SH-SY5Y (cell line): ENCODE data around the gene POLD4.

ENCODE experiments used
- GATA2 ChIP-seq: IDR thresholded peaks from 2 replicates; pipeline ENCODE4 v1.6.1; 2011; ENCODE audit warnings: mild to moderate bottlenecking, low read depth, low read length
- GATA3 ChIP-seq: IDR thresholded peaks from 2 replicates; pipeline ENCODE4 v1.6.1; 2011; ENCODE audit warnings: low read depth, mild to moderate bottlenecking, low read length, moderate library complexity

Gene POLD4

DNA sequence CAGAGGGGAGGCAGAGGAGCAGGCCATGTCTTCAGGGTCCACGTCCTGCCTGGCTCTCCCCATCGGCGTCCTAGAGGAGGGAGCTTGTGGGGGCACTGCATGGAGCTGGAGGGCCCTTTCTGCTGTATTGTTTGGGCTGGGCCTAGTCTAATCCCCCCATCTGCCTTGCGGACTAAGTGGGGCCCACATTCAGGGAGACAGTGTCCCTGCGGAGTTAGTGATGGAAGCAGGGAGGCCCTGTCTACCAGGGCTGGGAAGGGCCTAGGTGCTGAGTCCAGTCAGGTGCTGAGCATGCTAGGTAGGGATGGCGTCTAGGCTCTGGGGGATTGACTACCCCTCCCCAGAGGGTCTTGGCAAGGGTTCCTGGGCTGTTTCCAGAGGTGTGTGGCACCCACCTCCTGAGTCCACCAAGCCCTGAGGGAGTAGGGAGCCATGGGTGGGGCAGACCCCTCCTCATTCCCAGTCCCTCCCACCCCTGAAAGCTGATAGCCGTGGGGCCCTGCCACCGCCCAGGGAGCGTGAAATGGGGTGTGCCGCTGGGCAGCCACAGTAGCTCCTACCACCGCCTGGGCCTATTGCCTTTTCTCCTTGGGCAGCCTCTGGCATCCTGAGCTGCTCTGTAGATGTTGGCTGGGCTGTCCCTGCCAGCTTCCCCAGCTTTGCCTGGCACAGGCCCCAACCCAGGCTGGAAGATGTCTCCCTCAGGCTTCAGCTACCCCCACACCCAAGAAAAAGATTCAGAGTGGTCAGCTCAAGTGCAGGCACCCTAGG lies 1.9 kb upstream of the POLD4 start:
- no peak for TF ChIP-seq GATA3
- TF ChIP-seq GATA2: no peak

DNA sequence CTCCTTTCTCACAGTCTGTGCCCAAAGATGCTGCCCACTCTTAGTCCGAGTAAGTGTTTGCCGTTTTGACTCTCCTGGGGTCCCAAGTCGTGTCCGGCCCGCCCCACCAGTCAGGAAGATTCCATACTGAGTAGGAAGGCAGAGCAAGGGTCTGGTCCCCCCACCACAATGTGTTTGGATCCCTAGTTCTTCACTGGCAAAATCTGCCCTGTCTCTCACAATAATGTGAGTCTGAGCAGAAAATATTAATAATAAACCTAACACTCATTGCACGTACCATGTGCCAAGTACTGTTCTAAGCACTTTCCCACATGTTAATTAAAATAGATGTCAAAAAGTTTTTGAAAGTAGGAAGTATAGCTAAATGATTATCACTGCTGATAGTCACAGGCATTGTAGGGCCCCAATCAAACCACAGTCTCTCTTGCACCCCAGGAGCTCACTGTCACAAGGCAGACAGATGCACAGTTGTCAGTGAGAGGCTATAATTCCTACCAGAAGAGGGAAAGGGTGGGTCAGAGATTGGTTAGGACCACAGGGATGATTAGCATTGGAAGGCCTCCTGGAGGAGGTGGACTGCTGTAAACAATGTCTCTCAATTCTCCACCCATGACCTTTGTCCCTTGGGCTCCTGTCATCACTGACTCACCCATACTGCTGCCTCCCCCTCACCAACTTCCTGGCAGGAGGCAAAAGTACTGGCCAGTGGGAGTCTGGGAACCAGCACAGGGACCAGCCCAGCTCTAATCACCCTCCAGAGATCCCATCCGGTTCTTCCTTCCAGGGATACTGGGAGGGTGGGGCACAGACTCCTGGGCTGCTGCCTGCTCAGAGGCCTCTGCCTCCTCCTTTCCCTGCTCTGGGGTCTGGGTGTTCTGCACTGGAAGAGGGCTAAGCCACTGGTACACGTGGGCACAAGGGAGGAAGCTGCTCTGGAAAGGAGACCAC lies 1.0 kb upstream of the POLD4 start:
- no peak for TF ChIP-seq GATA3
- no peak for TF ChIP-seq GATA2

DNA sequence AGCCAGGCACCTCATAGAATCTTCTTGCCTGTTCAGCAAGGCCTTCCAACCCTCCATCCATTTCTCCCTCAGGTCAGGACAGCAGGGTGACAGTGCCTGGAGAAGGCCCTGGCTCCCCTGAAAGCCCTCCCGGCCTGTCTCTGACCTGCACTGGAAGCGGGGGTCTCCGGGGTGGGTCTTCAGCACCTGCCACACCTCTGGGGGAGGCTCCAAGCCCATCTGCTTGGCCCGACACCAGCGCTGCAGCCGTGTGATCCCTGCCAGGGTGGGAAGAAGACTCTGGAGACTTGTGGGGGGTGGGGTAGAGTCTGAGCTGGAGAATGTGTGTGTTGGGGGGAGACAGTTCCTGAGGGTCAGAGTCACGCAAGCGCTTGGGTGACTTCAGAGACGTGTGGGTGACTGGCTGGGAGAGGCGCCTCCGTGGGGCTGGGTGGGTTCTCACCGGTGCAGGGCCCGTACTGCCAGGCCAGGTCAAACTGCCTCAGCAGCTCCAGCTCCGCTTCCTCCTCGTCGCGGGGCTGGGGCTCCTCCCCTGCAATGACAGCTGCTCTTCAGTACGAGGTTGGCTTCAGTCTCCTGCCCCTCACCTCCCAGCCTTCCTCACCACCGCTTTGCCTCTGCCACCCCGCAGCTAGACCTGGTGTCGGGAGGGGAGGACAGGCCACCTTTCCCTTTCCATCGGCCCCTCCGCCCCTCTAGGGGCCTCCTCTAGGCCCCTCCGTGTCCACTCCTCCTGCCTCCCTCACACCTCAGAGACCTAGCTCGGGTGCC lies 615 bp downstream of the POLD4 start:
- TF ChIP-seq GATA2 (no peak), GATA3 (no peak)

DNA sequence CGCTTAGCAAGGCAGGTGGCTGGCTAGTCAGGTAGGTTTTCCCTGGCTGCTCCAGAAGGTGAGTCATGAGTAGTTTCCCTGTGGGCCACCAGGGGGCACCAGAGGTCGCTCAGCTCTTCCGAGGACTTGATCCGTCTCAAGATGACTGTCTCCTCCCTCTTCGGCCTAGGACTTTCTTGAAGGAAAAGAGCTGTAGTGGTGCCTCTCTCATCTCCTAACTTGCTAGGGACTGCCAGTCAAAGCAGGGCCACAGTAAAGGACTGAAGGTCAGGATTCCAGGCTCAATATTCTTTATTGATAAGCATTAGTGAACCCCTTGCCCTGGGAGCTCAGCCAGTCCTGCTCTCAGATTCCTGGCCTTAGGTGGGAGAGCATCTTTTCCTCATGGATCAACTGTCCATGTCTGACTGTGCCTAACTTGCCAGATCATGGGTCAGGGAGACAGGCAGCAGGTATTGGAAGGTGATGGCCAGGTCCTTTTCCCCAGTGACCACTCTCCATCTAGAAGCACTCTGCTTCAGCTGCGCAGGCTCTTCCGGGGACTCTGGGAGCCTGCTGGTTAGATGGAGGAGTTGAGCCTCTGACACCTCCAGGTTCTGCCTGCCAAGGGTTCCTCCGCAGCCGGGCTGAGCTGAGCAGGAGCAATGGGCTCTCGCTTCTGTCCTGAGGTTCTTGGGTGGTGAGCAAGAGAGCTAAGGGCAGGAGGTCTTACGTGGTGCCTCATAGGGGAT lies 1.9 kb downstream of the POLD4 start:
- TF ChIP-seq GATA2: no peak
- TF ChIP-seq GATA3: no peak

- TF ChIP-seq GATA2 (no peak), GATA3 (no peak)
These were observed 3.3 kb downstream of the POLD4 start for GRCh38 chr11:67349928-67350465.

DNA sequence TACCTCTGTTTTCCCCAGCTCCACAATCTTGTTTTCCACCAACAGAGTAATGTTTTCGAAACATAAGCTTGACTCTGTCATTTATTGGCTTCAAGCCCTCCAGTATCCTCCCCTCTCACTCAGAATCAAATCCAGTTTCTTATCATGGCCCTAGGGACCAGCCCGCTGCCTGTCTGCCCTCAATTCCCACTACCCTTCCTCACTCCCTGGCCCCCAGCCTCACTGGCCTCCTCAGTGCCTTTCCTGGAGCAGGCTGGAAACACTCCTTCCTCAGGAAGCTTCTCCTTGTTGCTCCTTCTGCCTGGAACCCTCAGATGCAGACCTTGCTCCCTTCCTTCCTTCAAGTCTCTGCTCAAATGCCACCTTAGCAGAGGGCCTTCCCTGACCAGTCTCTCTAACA lies 3.9 kb downstream of the POLD4 start:
- TF ChIP-seq GATA2 (no peak), GATA3 (no peak)

GRCh38 chr11:67349036-67349435 lies 4.3 kb downstream of the POLD4 start:
- no peak for TF ChIP-seq GATA2
- TF ChIP-seq GATA3: no peak

DNA sequence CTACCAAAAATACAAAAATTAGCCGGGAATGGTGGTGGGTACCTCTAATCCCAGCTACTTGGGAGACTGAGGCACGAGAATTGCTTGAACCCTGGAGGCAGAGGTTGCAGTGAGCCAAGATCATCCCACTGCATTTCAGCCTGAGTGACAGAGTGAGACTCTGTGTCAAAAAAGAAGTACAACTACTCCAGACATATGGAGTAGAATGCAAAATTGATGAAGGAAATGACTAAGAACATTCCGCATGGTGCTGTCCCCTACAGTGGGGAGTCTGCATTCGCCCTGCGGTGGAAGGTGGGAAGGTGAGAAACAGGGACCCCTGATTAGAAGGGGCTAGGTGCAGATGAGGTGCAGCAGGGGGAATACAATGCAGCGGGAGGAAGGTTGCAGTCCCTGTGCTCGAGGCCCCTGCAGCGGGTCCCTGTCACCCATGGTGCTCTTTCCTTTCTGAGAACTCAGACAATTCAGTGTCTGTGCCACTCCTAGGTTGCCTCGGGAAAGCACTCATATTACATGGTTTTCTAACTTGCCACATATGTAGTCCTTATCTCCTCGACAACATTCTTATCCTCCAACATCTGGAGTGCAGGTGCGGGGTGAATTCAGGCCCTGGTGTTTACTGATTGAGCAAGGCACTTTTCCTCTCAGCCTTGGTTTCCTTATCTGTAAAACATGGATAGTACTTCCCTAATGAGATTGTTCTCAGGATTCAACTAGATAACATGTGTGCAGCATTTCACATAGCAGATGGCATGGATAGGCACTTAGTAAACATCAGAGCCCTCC lies 5.2 kb downstream of the POLD4 start:
- TF ChIP-seq GATA3 (no peak; the same call in 1 of the 2 replicates), GATA2 (peak; percentile 94)

DNA sequence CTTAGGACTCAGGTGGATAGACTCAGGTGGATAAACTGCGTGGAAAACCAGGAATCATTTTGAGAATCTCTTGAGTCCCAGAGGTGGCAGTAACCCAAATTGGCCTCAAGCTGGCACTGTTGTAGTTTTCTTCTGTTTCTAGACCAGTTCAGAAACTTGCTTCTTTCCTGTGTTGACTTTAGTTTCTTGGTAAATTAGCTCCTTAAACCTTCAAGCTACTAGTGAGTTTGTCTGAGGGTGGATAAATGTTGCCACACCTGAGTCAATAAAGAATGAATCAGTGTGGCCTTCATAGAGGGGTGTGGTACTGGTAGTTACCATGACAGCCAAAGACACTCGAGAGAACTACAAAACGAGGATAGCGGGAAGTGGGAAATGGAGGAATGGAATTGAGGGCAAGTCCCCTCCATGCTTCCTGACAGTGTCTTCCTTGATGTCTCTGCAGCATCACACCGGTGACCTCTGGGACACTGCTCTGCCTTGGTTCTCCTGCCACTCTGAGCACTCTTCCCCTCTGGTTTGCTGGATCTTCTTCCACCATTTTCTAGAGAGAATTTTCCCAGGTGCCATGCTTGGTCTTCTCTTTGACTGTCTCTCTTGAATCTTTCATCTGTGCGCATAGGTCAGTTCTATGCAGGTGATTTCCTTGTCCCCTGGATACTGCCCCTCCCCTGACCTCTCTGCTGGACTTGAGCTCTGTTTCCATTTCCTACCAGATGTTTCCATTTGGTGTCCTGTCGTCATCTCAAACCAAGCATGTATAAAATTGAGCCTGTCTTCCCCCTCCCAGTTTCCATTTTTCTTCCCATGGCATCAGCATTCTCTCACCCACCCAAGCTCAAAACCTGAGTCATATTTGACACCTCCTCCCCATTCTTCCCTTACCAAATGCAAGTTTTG lies 7.2 kb downstream of the POLD4 start:
- TF ChIP-seq GATA3: no peak
- no peak for TF ChIP-seq GATA2

DNA sequence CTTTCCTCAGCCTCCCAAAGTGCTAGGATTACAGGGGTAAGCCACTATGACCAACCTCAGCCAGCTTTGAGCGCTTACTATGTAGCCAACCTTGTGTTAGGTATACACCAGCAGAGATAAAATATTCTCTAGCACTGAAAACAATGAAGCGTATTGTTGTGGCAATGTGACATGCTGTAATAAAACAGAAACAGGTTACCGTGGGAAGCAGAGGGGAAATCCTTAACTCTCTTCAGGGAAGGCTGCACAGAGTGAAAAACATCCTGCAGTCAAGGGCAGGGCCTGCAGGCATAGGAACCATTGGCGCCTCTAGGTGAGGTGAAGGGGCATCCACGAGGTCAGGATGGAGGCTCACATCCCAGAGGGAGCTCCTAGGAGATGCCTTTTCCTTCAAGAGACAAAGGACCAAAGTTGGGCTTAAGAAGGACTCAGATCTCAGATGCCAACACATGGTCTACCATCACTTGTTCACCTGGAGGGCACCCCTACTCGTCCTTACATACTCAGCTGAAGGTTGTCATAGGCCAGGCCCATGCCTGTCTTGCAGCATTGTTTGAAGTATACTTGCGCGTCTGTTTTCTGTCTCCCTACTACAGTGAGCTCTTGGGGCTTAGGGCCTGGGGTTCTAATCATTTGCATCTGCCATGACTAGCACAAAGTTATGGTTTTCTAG lies 8.0 kb downstream of the POLD4 start:
- no peak for TF ChIP-seq GATA3
- TF ChIP-seq GATA2: no peak

- TF ChIP-seq GATA3: no peak
- TF ChIP-seq GATA2: no peak
These were observed 9.1 kb downstream of the POLD4 start for GRCh38 chr11:67344264-67344663.

DNA sequence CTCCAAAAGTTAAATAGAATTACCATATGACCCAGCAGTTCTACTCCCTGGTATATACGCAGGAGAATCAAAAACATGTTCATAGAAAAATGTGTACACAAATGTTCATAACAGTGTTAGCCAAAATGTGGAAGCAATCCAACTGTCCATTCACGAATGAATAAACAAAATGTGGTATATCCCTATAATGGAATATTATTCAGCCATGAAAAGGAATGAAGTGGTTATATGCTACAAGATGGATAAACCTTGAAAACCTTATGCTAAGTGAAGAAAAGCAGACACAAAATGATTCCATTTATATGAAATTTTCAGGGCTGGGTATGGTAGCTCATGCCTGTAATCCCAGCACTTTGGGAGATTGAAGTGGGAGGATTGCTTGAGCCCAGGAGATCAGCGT lies 16.1 kb downstream of the POLD4 start:
- no peak for TF ChIP-seq GATA2
- no peak for TF ChIP-seq GATA3
